ENCODE measurements around the gene LSP1.

LSP1 gene

GRCh38 chr11:1920128-1920908, 67.4 kb downstream of the LSP1 start:
- DNase-seq: no peak

- no peak for DNase-seq
These were observed 68.2 kb downstream of the LSP1 start for GRCh38 chr11:1920909-1921573.

- no peak for DNase-seq
These were observed 68.8 kb downstream of the LSP1 start for GRCh38 chr11:1921574-1922141.

GRCh38 chr11:1922481-1923081, 69.7 kb downstream of the LSP1 start:
- DNase-seq: no peak

GRCh38 chr11:1923201-1923956, 70.5 kb downstream of the LSP1 start:
- DNase-seq: no peak

GRCh38 chr11:1924181-1924580, 71.3 kb downstream of the LSP1 start:
- DNase-seq: no peak

GRCh38 chr11:1924646-1925372, 71.9 kb downstream of the LSP1 start:
- DNase-seq: no peak

GRCh38 chr11:1925373-1926155, 72.7 kb downstream of the LSP1 start:
- no peak for DNase-seq

- no peak for DNase-seq
These were observed 73.5 kb downstream of the LSP1 start for GRCh38 chr11:1926156-1927025.

- DNase-seq: peak; percentile 14
These were observed 74.4 kb downstream of the LSP1 start for GRCh38 chr11:1927026-1927847.

- peak; percentile 13 for DNase-seq
These were observed 75.1 kb downstream of the LSP1 start for GRCh38 chr11:1927848-1928469.

- DNase-seq: peak; percentile 16
These were observed 75.6 kb downstream of the LSP1 start for GRCh38 chr11:1928470-1928890.

- peak; percentile 12 for DNase-seq
These were observed 76.1 kb downstream of the LSP1 start for GRCh38 chr11:1928891-1929541.

- DNase-seq: peak; percentile 14
These were observed 77.0 kb downstream of the LSP1 start for GRCh38 chr11:1929621-1930461.

- no peak for DNase-seq
These were observed 77.6 kb downstream of the LSP1 start for GRCh38 chr11:1930462-1930830.

- DNase-seq: peak; percentile 14
These were observed 78.6 kb downstream of the LSP1 start for GRCh38 chr11:1931341-1932104.

GRCh38 chr11:1932105-1932480, 79.2 kb downstream of the LSP1 start:
- DNase-seq: peak; percentile 1
